SU-DHL-6 (cell line): Measurements from ENCODE around the gene RBCK1.

ENCODE experiments used
- EZH2phosphoT487 ChIP-seq: fragments of 200-600 bp; sonication (generic), shearing (Covaris generic); conservative IDR thresholded peaks from 2 replicates; pipeline ENCODE4 v1.6.1; 2018; ENCODE audit warnings: mild to moderate bottlenecking, antibody characterized with exemption, low read length, moderate library complexity, mixed read lengths
- TF ChIP-seq, protein P1 (sequence below): fragments of 200-600 bp; sonication (generic); IDR thresholded peaks from one replicate; pipeline ENCODE4 v1.5.1; 2017; ENCODE audit warnings: antibody characterized with exemption, mild to moderate bottlenecking, low read length, moderate library complexity; ENCODE audit not compliant: insufficient read depth, poor library complexity, severe bottlenecking

DNA sequence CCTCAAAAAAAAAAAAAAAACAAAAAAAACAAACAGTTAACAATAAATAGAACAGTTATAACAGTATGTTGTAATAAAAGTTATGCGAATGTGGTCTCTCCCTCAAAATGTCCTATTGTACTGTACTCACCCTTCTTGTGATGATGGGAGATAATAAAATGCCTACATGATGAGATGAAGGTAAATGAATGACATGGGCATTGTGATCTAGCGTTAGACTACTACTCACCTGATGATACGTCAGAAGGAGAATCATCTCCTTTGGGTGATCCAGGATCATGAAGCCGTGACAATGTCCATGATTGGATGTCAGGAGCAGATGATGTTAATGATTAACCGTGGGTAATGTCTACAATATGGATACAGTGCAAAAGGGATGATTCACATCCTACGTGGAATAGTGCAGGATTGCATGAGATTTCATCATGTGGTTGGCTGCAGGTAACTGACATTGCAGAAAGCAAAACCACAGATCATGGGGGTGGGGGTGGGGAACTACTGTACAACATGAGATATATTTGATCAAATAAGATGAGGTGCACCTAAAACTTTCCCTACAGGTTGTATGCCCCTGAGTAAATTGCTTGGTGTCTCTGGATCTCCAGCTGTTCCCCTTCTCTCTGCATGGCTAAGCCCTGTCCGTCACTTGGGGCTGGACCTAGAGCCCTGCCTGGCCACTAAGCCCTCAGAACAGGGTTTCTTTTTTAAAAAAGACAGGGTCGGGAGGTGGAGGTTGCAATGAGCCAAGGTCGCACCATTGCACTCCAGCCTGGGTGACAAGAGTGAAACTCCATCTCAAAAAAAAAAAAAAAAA is 6.2 kb upstream of the RBCK1 start:
- TF ChIP-seq, protein P1, sequence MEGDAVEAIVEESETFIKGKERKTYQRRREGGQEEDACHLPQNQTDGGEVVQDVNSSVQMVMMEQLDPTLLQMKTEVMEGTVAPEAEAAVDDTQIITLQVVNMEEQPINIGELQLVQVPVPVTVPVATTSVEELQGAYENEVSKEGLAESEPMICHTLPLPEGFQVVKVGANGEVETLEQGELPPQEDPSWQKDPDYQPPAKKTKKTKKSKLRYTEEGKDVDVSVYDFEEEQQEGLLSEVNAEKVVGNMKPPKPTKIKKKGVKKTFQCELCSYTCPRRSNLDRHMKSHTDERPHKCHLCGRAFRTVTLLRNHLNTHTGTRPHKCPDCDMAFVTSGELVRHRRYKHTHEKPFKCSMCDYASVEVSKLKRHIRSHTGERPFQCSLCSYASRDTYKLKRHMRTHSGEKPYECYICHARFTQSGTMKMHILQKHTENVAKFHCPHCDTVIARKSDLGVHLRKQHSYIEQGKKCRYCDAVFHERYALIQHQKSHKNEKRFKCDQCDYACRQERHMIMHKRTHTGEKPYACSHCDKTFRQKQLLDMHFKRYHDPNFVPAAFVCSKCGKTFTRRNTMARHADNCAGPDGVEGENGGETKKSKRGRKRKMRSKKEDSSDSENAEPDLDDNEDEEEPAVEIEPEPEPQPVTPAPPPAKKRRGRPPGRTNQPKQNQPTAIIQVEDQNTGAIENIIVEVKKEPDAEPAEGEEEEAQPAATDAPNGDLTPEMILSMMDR = no peak
- no peak for TF ChIP-seq EZH2phosphoT487
